SHP77 treated with DMSO at 0.1 percent for 48 hours (cell line): ENCODE results near the gene PEF1.

Source experiments
- DNase-seq: peaks from one replicate; lab custom pipeline; 2025; lab: John Stamatoyannopoulos, UW

Gene PEF1

DNA sequence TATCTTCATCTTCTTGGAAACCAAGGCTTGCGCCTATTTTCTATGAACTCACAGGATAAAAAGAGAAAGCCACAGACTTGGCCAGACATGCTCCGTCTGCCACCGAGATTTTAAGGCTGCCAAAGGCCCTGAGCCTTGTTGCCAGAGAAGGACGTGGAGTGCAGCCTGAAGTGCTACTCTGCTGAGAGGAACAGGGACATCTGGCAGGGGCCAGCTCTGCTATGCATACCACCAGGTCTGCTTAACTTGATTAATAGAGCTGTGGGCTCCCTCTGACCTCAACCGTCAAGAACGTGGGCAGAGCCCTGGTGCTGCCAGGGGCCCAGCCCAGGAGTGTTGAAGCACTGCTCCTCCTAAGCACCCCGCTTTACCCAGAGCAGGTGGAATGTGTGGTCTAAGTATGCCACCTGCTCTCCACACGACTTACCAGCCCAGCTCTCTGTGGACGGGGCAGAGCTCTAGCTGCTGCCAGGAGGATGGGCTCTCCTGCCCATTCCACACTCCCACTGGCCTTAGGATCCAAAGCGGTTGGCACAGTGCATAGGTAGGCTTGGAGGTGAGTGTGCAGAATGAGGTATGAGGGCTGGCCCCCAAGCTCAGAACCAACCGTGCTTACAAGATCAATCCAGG, 16.6 kb downstream of the PEF1 start:
- no peak for DNase-seq

DNA sequence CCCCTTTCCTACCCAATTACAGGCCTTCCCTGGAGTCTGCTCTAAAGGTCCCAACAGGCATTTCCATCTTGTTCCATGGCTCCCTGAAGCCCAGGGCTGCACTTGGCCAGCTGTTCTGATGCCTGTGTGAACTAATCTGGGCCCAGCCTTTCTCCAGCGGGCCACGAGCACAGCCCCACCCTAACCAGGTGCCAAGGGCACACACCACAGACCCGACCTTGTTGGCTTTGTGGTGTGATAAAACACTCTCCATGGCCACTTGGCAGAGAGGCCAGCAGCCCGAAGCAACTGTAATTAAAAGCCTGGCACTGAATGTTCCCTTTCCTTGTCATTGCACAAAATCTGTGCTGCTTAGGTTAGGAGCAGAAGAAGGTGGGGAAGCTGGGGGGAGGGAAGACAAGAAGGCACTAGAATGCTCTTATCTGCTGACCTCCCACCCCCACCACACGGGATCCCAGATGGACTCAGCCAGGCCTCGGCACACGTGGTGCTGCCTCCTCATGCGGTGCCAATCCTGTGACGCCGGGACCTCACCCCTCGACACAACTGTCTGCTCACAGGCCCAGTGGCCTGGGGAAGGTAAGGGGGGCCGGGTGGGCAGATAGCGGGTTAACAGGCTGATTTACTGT, 17.3 kb downstream of the PEF1 start:
- DNase-seq = no peak

DNA sequence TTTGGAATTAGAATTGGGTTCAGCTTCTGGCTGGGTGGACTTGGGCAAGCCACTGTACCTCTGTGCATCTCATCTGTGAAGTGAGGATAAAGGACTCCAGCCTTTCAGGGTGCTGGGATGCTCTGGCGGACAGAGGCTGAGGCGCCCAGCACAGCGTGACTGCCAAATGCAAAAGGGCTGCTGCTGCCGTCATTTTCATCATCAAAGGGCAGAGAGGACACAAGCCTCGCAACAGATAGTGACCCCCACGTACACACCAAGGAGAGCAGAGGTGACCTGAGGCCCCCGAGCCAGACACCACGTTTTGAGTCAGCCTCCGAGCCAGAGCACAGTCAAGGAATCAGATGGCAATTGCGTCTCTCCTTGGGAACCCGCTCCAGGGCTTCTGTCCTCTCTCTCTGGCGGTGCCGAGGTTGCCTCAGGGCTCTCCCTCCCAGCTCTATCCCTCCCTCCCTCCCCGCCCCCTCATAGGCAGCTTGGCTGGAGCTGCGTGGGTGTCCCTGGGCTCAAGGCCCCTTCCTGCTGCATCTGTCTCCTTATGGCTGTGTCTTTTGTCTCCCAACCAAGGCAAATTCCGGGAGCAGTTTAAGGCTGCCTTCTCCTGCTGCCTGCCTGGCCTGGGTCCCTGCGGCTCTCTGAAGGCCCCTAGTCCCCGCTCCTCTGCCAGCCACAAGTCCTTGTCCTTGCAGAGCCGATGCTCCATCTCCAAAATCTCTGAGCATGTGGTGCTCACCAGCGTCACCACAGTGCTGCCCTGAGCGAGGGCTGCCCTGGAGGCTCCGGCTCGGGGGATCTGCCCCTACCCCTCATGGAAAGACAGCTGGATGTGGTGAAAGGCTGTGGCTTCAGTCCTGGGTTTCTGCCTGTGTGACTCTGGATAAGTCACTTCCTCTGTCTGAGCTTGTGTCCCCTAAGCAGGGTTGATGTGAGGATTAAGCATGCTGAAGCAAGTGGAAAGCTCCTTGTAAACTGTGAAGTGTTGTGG, 18.2 kb downstream of the PEF1 start:
- DNase-seq = no peak

DNA sequence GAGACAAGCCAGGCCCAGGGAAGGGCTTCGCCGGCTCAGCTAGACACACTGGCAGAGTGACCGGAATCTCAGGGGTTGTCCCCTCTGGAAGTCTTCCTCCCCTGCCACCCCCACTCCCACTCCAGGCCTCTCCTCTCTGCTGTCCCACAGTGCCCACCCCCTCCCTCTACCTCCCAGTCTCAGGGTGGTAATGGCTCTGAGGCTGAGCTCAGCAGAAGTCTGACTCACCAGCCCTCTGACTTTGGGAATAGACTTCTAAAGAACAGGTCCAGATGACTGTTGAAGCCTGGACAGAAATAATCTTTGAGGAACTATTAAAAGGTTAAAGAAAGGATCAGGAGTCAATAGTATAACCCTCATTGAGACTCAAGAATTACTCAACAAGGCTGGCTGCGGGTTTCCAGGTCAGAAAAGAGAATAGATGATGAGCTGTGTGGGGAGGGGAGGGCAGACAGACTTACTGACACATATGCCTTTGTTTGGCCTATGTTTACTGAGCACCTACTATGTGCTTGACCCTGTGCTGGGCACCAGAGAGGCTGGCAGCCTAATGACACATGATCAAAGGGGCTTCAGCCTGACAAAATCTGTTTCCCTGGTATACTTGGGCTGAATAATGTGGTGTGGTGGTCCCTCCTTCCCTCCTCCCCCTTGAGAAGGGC, 19.0 kb downstream of the PEF1 start:
- DNase-seq = no peak

DNA sequence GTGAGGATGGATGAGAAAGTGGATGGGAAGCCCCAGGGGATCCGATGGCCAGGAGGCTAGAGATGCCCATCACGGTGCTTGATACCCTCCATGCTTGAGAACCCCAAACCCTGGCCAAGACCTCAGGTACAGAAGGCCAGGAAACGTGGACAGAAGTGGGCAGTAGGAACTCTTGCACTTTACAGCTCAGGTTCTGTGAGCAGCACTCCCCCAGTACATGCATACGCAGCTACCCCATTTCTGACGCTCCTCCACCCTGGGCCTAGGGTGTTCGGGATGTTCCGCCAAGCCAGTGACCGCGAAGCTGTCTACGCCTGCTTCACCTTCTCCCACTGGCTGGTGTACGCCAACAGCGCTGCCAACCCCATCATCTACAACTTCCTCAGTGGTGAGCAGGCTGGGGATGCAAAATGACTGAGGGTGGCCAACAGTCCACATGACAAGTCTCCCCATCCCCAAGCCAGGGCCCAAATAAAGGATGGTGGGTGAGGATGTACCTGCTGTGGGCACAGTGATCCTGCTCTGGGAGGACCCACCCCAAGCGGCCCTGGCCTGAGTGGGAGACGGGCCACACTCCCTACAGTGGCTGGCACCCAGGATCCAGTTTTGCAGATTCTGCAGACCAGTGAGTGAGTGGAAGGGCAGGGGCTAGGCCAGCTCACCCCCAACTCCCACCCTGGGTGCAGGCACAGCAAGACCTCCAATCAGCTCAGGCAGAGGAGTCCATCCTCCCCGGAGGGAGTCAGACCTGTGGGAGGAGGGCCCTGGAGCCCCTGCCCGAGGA, 19.8 kb downstream of the PEF1 start:
- DNase-seq = no peak

DNA sequence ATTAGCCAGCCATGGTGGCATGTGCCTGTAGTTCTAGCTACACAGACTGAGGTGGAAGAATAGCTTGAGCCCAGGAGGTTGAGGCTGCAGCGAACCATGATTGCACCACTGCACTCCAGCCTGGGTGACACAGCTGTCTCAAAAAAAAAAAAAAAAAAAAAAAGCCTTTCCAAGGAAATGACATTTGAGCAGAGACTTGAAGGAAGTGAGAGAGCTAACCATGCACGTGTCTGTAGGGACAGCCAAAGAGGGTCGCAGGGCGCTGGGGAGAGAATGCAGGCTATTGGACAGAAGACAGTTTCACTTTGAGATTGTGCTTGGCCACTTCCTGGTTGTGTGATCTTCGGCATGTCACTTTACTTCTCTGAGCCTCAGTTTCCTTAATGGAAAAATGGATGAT, 20.4 kb downstream of the PEF1 start:
- no peak for DNase-seq

DNA sequence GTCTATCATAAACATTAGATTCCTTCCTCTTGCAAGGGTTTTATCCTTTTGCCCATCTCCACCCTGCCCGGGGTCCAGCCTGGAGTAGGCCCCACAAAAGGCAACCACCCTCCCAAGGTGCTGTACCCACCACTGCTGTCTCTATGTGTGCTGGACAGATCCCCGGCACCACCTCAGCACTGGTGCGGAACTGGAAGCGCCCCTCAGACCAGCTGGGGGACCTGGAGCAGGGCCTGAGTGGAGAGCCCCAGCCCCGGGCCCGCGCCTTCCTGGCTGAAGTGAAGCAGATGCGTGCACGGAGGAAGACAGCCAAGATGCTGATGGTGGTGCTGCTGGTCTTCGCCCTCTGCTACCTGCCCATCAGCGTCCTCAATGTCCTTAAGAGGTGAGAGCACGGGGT, 21.3 kb downstream of the PEF1 start:
- no peak for DNase-seq

DNA sequence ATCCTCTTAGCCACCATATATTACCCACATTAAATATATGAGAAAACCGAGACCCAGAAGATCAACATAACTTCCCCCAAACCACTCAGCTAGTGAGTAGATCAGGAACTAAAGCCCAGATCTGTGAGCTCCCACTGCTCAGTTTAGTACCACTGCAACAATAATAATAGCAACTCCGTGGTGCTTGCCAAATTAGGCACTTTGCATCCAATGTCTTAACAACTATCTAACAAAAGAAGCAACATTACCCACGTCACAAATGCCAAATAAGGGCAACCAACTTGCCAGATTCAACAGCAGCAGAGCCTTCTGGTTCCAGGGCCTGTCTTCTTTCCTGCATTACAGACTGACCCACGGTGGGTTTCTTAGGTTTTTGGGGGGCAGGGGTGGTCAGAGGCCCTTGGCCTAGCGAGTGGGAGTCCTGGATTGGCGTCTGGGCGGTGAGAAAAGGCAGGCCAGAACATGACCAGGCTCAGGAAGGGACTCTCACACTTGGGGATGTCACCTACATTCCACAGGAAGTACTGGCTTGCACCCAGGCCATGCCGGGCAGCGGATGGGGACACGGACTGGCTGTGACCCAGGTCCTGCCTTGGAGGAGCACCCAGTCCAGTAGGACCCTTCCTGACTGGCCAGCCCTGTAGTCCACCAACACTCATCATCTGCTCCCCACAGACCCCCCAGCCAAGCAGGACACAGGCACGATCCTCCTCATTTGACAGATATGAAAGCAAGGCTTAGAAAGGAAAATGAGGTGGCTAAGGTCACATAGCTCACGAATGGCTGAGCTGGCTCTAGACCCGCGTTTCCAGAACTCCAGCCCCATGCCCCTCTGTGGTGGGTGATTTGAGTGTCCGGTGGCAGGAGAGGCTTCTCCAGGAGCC, 22.6 kb downstream of the PEF1 start:
- DNase-seq = no peak

DNA sequence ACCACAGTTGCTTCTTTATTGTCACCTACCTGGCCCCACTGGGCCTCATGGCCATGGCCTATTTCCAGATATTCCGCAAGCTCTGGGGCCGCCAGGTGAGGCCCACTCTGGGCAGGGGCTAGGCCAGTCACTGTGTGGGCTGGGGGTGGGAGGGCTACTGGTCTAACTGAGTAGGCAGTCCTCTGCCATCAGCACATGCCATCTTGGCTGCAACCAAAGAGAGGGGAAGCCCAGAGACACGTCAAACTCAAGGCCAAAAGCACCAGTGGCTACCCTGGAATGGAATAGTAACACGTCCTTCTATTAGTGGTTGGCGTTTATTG, 23.2 kb downstream of the PEF1 start:
- no peak for DNase-seq

DNA sequence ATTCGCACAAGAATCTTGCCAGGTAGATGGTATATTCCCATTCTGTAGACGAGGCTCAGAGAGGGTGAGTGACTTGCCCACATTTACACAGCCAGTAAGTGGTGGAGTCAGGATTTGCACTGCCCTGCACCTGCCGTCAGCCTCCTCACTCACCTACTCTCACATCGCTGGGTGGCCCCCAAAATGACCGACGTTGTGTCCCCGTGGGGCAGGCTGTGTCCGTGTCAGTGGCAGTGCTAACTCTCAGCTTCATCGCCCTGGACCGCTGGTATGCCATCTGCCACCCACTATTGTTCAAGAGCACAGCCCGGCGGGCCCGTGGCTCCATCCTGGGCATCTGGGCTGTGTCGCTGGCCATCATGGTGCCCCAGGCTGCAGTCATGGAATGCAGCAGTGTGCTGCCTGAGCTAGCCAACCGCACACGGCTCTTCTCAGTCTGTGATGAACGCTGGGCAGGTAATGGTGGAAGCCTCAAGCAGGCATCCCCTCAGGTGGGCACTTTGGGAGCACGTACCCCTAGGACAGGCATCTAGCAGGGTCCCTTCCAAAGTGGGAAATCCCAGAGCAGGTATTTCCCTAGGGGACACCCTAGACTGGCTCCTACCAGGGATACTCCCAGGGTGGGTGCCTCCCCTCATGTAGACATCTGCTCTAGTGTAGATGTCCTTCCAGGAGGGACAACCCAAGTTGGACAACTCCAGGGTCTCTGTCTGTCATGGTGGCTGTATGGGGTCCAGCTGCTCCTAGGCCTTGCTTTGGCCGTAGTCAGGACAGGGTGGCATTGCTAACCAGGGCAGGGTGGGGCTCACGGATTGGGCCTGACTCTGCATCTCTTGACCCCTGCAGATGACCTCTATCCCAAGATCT, 23.8 kb downstream of the PEF1 start:
- no peak for DNase-seq

DNA sequence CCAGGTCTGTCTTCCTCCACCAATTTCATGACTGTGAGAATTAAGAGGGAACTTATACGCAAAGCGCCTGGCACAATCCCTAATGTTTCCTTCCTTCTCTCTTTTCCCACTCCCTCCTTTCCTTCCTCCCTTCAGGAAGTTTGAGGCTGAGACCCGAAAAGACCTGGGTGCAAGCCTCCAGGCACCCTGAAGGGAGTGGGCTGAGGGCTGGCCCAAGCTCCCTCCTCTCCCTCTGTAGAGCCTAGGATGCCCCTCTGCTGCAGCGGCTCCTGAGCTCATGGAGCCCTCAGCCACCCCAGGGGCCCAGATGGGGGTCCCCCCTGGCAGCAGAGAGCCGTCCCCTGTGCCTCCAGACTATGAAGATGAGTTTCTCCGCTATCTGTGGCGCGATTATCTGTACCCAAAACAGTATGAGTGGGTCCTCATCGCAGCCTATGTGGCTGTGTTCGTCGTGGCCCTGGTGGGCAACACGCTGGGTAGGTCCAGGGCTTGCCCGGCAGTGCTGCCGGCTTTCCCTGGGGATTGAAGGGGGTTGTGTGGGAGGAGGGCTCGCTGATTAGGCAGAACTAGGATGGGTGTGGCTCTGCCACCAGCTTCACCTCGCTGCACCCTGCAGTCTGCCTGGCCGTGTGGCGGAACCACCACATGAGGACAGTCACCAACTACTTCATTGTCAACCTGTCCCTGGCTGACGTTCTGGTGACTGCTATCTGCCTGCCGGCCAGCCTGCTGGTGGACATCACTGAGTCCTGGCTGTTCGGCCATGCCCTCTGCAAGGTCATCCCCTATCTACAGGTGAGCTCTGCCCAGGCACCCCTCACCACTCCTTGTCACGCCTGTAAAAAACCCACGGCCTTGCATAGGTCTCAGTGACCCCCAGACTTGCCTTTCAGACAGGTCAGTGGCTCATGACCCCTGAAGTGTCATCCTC, 25.5 kb downstream of the PEF1 start:
- no peak for DNase-seq

DNA sequence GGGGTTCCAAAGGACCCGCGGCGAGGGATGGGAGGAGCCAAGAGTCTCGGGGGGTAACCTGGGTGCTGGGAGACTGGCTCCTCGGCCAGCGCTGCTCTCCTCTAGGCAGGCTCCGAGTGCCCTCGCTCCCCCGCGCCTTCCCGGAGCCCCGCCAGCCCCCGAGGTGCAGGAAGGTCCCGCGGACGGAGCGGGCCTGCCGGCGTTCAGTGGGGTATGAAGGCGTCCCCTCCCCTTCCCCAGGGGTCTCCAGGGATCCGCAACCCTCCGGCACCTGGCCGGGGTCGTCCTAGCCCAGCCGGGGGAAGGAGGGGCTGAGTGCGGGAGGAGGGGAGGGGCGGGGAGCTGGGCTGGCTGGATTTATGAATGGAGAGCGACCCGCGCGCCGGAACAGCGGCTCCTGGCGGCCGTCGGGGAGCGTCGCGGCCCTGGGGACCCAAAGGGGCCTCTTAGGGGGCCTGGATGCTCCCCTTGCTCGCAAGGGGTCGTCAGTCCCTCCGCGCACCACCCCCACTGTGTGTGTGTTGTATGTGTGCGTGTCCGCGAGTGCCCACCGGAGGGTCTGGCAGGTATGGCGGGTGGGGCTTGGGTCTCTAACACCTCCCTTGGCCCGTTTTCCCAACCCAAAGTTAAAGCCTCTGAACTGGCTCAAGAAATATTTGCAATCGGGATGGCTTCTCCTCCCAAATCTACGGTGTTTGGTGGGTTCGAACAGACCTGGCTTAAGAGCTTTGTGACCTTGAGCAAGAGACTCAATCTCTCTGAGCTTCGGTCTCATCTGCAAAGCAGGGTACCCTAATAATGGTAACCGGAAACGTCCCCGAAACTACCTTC, 26.5 kb downstream of the PEF1 start:
- no peak for DNase-seq

DNA sequence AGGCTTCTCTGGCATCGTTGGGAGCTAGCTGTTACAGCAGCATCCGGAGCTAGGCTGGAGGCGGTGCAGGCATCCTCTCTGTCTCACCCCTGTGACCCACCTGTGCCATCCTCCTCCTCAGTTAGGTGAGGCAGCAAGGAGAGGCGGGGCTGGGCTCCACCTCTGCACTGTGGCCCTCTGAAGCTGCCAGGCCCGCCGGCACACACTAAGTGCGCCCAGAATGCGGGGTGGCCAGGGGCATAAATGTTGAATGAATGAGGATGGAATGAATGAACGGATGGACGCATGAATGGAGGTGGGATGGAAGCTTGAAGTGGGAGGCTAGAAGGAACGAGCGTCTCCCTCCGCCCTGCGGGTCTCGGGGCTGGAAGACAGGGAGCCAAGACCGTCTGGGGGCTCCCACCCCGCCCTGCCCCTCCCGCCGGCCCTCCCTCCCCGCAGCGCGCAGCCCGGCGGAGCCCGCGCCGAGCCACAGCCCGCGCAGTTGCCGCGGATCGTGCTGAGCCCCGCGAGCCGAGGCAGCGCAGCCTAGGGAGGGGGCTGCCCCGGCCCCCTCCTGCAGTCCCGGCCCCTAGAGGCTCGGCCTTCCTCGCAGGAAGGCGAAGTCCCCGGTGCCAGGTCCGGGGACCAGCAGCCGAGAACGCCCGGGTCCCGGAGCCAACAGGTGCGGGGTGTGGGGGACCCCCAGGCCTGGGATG, 27.3 kb downstream of the PEF1 start, which contains the start of gene HCRTR1:
Gene HCRTR1, plus strand, starts transcription at position 472 of the 698 bp plus-strand sequence. CDS start 1,504 bp downstream, outside the sequence.
- DNase-seq = no peak

DNA sequence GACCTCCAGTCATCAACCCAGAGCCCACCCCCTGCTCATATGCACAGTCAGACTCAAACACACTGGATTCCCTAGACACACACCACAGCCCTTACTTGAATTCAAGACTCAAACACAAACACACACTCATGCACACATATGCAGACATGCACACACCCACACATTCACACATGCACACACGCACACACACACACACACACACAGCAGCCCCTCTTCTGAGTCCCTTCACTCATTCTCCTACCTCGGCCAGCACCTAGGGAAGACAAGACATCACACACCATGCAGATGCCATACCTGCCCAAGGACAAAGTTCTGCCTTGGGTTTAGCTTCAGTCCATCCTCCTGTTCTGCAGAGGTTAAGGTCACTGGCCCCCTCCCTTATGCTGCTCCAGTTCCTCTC, 28.7 kb downstream of the PEF1 start:
- DNase-seq = no peak

DNA sequence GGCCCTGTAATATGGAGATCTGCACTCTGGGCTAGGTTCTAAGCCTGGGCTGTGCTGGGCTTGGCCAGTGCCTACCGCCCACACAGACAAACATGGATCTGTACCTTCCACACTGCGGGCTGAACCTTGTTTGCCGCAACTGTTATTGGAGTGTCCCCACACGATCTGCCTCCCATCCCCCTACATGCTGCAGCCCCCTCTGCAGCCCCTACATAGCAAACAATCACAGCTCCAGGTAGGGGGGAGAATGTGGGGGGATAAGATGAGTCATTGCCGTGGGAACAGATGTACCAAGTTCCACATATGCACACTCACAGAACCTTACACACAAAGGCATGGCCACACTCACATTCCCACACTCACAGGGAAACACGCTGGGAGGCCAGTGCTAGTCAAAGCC, 29.3 kb downstream of the PEF1 start:
- no peak for DNase-seq

DNA sequence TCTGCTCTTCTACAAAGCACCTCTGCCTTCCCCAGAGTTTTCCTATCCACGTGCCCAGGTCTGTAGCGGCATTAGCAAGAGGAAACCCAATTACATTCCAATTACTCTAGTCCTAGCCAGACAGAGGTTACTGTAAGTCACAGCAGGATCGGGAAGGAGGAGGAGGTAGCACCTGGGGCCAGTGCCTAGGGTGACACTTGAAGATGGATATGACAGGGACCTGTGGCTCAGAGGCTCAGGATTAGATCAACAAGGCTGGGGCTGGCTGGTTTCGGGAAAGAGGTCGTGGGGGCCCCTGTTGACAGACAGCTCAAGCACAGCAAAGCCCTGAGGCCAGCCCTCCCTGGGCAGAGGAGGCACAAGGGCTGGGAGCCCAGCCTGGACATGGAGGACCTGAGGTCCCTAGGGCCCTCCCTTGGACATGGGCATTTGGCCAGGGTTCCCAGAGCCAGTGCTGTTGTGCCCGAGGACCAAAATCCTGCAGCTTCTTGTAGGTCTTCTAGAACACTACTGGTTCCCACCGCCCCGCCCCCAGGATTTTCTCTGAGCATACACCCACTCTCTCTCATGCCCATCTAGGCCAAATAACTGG, 30.2 kb downstream of the PEF1 start:
- no peak for DNase-seq
